GM23338 (cell line): Measurements from ENCODE around the gene SDC1. TPM values are rescaled to one million over a fixed set of nuclear protein-coding genes. Genes with fewer than 3 reads are reported as not detected.

Experiments
- ATAC-seq: fragments of 200-7000 bp; cut with Tn5 transposase; 3 replicates; pipeline ENCODE4 v1.9.1; 2020
- DNase-seq: peaks from one replicate; pipeline ENCODE4 v3.0.0-alpha.2; 2015; ENCODE audit warnings: low spot score
- H2AFZ ChIP-seq: fragments of 200-600 bp; sonication (generic); 2 replicates; pipeline ENCODE4 v1.8.0; 2016; ENCODE audit warnings: antibody characterized with exemption, mild to moderate bottlenecking, moderate library complexity
- H3F3A ChIP-seq: fragments of 200-600 bp; sonication (generic); replicated peaks from 2 replicates; pipeline ENCODE4 v1.8.0; 2017; ENCODE audit warnings: antibody characterized with exemption, mixed run types, low read depth
- H3K27ac ChIP-seq: fragments of 200-600 bp; sonication (generic); 2 replicates; pipeline ENCODE4 v1.6.1; 2016; ENCODE audit warnings: low read depth
- H3K27me3 ChIP-seq: fragments of 200-600 bp; sonication (generic); 2 replicates; pipeline ENCODE4 v1.8.0; 2016; ENCODE audit warnings: mild to moderate bottlenecking, mixed run types, moderate library complexity; ENCODE audit not compliant: insufficient read depth
- H3K36me3 ChIP-seq: fragments of 200-600 bp; sonication (generic); 2 replicates; pipeline ENCODE4 v1.8.0; 2016; ENCODE audit warnings: mild to moderate bottlenecking; ENCODE audit not compliant: insufficient read depth
- H3K4me1 ChIP-seq: fragments of 200-600 bp; sonication (generic); 2 replicates; pipeline ENCODE4 v1.8.0; 2016; ENCODE audit warnings: mild to moderate bottlenecking, moderate library complexity; ENCODE audit not compliant: insufficient read depth
- H3K4me2 ChIP-seq: fragments of 200-600 bp; sonication (generic); 2 replicates; pipeline ENCODE4 v1.7.1; 2017; ENCODE audit warnings: mixed run types
- H3K4me3 ChIP-seq: fragments of 200-600 bp; sonication (generic); 2 replicates; pipeline ENCODE4 v1.6.1; 2016; ENCODE audit warnings: mixed run types
- H3K79me2 ChIP-seq: fragments of 200-600 bp; sonication (generic); replicated peaks from 2 replicates; pipeline ENCODE4 v1.8.0; 2017; ENCODE audit warnings: mild to moderate bottlenecking; ENCODE audit not compliant: insufficient read depth
- H3K9me2 ChIP-seq: fragments of 200-600 bp; sonication (generic); 2 replicates; pipeline ENCODE4 v1.8.0; 2017; ENCODE audit not compliant: insufficient read depth
- H4K20me1 ChIP-seq: fragments of 200-600 bp; sonication (generic); replicated peaks from 2 replicates; pipeline ENCODE4 v1.8.0; 2017; ENCODE audit warnings: mild to moderate bottlenecking; ENCODE audit not compliant: insufficient read depth
- H3K27ac Mint-ChIP-seq: 2 replicates; pipeline ENCODE4 v1.8.0; 2020; ENCODE audit warnings: inconsistent platforms, mild to moderate bottlenecking, moderate library complexity, mixed read lengths
- H3K27me3 Mint-ChIP-seq: 3 replicates; pipeline ENCODE4 v1.8.0; 2022; ENCODE audit warnings: low read depth, mild to moderate bottlenecking, moderate library complexity, mixed read lengths, inconsistent platforms; ENCODE audit not compliant: insufficient read depth, poor library complexity
- H3K36me3 Mint-ChIP-seq: 3 replicates; pipeline ENCODE4 v1.8.0; 2021; ENCODE audit warnings: low read depth, mild to moderate bottlenecking, inconsistent platforms, moderate library complexity, mixed read lengths
- H3K4me1 Mint-ChIP-seq: 3 replicates; pipeline ENCODE4 v1.8.0; 2020; ENCODE audit warnings: mild to moderate bottlenecking, inconsistent platforms, mixed read lengths
- H3K4me3 Mint-ChIP-seq: 3 replicates; pipeline ENCODE4 v1.8.0; 2021; ENCODE audit warnings: moderate library complexity, mild to moderate bottlenecking, inconsistent platforms, mixed read lengths
- H3K9me3 Mint-ChIP-seq: 3 replicates; pipeline ENCODE4 v1.8.0; 2020; ENCODE audit warnings: moderate library complexity, mild to moderate bottlenecking, inconsistent platforms, mixed read lengths
- CREB1 ChIP-seq: fragments of 250-450 bp; sonication (Bioruptor Pico); IDR thresholded peaks from 2 replicates; pipeline ENCODE4 v1.5.0; 2020; ENCODE audit warnings: low read depth, mild to moderate bottlenecking, moderate library complexity
- CTCF ChIP-seq, 2 experiments: fragments of 200-600 bp in 1 of 2; sonication (generic) in 1 of 2; conservative IDR thresholded peaks; 2 replicates each; pipeline versions ENCODE4 v1.5.1 to v1.6.1; 2016 to 2017; ENCODE audit warnings: antibody characterized with exemption in 2 of 2, low read depth in 2 of 2, mild to moderate bottlenecking in 2 of 2, moderate library complexity in 1 of 2
- EZH2 ChIP-seq: fragments of 200-600 bp; sonication (generic); IDR thresholded peaks from one replicate; pipeline ENCODE4 v1.8.0; 2017; ENCODE audit warnings: antibody characterized with exemption, mild to moderate bottlenecking, low read depth; ENCODE audit not compliant: unreplicated experiment
- EZH2phosphoT487 ChIP-seq: fragments of 200-600 bp; sonication (generic); IDR thresholded peaks from one replicate; pipeline ENCODE4 v1.8.1; 2018; ENCODE audit warnings: antibody characterized with exemption; ENCODE audit not compliant: unreplicated experiment
- JUNB ChIP-seq: IDR thresholded peaks from one replicate; pipeline ENCODE4 v1.6.1; 2016; ENCODE audit warnings: antibody characterized with exemption; ENCODE audit not compliant: unreplicated experiment
- NANOG ChIP-seq: IDR thresholded peaks from 2 replicates; pipeline ENCODE4 v1.6.1; 2016; ENCODE audit warnings: antibody characterized with exemption, borderline replicate concordance
- POLR2AphosphoS5 ChIP-seq: IDR thresholded peaks from 2 replicates; pipeline ENCODE4 v1.6.1; 2016; ENCODE audit warnings: antibody characterized with exemption, low read depth
- STAT1 ChIP-seq: IDR thresholded peaks from one replicate; pipeline ENCODE4 v1.6.1; 2016; ENCODE audit warnings: antibody characterized with exemption; ENCODE audit not compliant: unreplicated experiment
- ZNF114 ChIP-seq: fragments of 250-450 bp; sonication (Bioruptor Pico); IDR thresholded peaks from 2 replicates; pipeline ENCODE4 v1.5.0; 2020; ENCODE audit warnings: mild to moderate bottlenecking, moderate library complexity
- ZNF331 ChIP-seq: fragments of 250-450 bp; sonication (Bioruptor Pico); IDR thresholded peaks from 2 replicates; pipeline ENCODE4 v1.5.0; 2020; ENCODE audit warnings: low read depth, mild to moderate bottlenecking, moderate library complexity
- ZNF462 ChIP-seq: fragments of 250-450 bp; sonication (Bioruptor Pico); IDR thresholded peaks from 2 replicates; pipeline ENCODE4 v1.5.0; 2020; ENCODE audit warnings: mild to moderate bottlenecking, moderate library complexity
- polyA plus RNA-seq: library from polyadenylated mRNA; unstranded; fragments of >200 nt; fragmentation: Nextera tagmentation; extraction: Ambion mirVana; gene quantifications from 2 replicates; pipeline ENCODE4 v1.2.1, GENCODE V29; 2016
- total RNA-seq: library from RNA; depleted of rRNA; stranded (reverse); fragments of >200 nt; shearing (Covaris generic); gene quantifications from 2 replicates; pipeline ENCODE4 v1.2.3, GENCODE V29; 2014
- TF ChIP-seq, protein P1 (sequence below): IDR thresholded peaks from 2 replicates; pipeline ENCODE4 v1.6.1; 2016; ENCODE audit warnings: antibody characterized with exemption
- TF ChIP-seq, protein P2 (sequence below): IDR thresholded peaks from one replicate; pipeline ENCODE4 v1.6.1; 2018; ENCODE audit warnings: antibody characterized with exemption; ENCODE audit not compliant: unreplicated experiment

The SDC1 gene
- total and polyA plus RNA-seq, 2 experiments from 2014 or later, result 16.6 to 43.0 TPM

DNA sequence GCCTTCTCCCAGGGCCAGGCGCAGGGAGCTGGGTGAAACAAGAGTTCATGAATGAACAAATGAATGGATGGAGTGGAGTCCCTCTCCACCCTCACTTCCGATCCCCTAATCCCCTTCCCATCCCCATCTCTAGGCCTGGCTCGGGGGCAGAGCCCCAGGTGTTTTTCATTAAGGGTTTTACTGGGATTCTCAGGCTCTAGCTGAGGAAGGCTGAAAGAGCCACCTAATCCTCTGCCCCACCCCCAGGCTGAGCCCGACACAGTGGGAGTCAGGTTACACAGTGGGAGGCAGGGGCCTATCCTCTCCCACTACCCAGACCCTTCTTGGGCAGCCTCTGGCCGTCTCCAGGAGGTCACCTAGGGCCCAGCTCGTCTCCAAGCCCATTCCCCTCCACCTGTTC lies 36.1 kb downstream of the SDC1 start:
- Histone ChIP-seq H3F3A (0 out of 2 replicates have a peak, but pooled peaks cover 6% of the 10 kb centered on the region), H3K36me3 (no peaks in the 10 kb centered on the region), H3K4me1 (peaks cover 14% of the 10 kb centered on the region; the same call in 1 of the 2 replicates), H3K27me3 (no peaks in the 10 kb centered on the region), H3K4me3 (no peak overlapping the region), H3K9me2 (no peaks in the 10 kb centered on the region), H3K79me2 (no peaks in the 10 kb centered on the region), H4K20me1 (no peaks in the 10 kb centered on the region), H3K4me2 (peak overlapping the region; percentile 60; the same call in 1 of the 2 replicates), H2AFZ (peak overlapping the region; percentile 92), H3K27ac (no peak overlapping the region)
- no peak overlapping the region for H3K27ac Mint-ChIP-seq
- ATAC-seq (peak; percentile 66), DNase-seq (peak; percentile 50)
- peaks cover 51% of the 10 kb centered on the region for H3K4me1 Mint-ChIP-seq
- H3K36me3 Mint-ChIP-seq, result no peaks in the 10 kb centered on the region
- no peak for TF ChIP-seq ZNF331 (CRISPR knock-in tag)
- TF ChIP-seq ZNF114 (CRISPR knock-in tag), result no peak
- no peak for TF ChIP-seq STAT1
- no peak for TF ChIP-seq EZH2phosphoT487
- no peak for TF ChIP-seq JUNB
- TF ChIP-seq, protein P1, sequence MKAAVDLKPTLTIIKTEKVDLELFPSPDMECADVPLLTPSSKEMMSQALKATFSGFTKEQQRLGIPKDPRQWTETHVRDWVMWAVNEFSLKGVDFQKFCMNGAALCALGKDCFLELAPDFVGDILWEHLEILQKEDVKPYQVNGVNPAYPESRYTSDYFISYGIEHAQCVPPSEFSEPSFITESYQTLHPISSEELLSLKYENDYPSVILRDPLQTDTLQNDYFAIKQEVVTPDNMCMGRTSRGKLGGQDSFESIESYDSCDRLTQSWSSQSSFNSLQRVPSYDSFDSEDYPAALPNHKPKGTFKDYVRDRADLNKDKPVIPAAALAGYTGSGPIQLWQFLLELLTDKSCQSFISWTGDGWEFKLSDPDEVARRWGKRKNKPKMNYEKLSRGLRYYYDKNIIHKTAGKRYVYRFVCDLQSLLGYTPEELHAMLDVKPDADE, result no peak
- TF ChIP-seq EZH2, result no peak
- TF ChIP-seq NANOG, result no peak
- TF ChIP-seq, protein P2, sequence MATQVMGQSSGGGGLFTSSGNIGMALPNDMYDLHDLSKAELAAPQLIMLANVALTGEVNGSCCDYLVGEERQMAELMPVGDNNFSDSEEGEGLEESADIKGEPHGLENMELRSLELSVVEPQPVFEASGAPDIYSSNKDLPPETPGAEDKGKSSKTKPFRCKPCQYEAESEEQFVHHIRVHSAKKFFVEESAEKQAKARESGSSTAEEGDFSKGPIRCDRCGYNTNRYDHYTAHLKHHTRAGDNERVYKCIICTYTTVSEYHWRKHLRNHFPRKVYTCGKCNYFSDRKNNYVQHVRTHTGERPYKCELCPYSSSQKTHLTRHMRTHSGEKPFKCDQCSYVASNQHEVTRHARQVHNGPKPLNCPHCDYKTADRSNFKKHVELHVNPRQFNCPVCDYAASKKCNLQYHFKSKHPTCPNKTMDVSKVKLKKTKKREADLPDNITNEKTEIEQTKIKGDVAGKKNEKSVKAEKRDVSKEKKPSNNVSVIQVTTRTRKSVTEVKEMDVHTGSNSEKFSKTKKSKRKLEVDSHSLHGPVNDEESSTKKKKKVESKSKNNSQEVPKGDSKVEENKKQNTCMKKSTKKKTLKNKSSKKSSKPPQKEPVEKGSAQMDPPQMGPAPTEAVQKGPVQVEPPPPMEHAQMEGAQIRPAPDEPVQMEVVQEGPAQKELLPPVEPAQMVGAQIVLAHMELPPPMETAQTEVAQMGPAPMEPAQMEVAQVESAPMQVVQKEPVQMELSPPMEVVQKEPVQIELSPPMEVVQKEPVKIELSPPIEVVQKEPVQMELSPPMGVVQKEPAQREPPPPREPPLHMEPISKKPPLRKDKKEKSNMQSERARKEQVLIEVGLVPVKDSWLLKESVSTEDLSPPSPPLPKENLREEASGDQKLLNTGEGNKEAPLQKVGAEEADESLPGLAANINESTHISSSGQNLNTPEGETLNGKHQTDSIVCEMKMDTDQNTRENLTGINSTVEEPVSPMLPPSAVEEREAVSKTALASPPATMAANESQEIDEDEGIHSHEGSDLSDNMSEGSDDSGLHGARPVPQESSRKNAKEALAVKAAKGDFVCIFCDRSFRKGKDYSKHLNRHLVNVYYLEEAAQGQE, result no peak
- no peak for TF ChIP-seq CTCF (conservative IDR thresholded peaks at IDR 0.05; ENCODE audit: low read depth in 2 of 2)
- TF ChIP-seq POLR2AphosphoS5, result no peak
- no peak for TF ChIP-seq ZNF462
- TF ChIP-seq CREB1 (CRISPR knock-in tag), result no peak
- H3K27me3 Mint-ChIP-seq, result peaks cover 9% of the 10 kb centered on the region
- H3K9me3 Mint-ChIP-seq, result no peaks in the 10 kb centered on the region
- H3K4me3 Mint-ChIP-seq, result no peak overlapping the region; the same call in 2 of the 3 replicates
